GM10248 (cell line): ENCODE measurements around the gene AP5S1.
A peak's percentile ranks its signal among the peaks of the same experiment; 100 is the strongest.
"Not testable (repeated sequence)": the region's sequence is repeated elsewhere in the genome, so short reads cannot be mapped to it uniquely, and the experiment has no call there.

Experiments used
- CTCF ChIA-PET: fragments of 300-600 bp; sonication (Branson Sonifier 250); formaldehyde crosslinking; extraction: SDS; loops from one replicate; lab custom pipeline; 2021; ENCODE audit warnings: antibody characterized with exemption; lab: Yijun Ruan, JAX
- POLR2A ChIA-PET: fragments of 350-650 bp; sonication (Branson Sonifier 250); formaldehyde crosslinking; extraction: SDS; loops from one replicate; lab custom pipeline; 2020; ENCODE audit warnings: antibody characterized with exemption; lab: Yijun Ruan, JAX
- DNase-seq: peaks from one replicate; pipeline ENCODE4 v3.0.0; 2012; ENCODE audit errors: extremely low spot score
- TF ChIP-seq, protein P1 (sequence below): IDR thresholded peaks from 2 replicates; pipeline ENCODE4 v1.5.1; 2012; ENCODE audit warnings: mild to moderate bottlenecking, low read depth; ENCODE audit errors: extremely low read depth, missing control alignments, control extremely low read depth

Gene AP5S1

DNA sequence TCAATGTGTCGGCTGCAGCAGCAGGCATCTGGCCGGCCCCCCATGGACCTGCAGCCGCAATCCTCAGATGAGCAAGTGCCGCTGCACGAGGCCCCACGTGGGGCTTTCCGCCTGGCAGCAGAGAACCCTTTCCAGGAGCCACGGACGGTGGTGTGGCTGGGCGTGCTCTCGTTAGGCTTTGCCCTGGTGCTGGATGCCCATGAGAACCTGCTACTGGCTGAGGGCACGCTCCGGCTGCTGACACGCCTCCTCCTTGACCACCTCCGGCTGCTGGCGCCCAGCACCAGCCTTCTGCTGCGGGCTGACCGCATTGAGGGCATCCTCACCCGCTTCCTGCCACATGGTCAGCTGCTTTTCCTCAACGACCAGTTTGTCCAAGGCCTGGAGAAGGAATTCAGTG lies 3.5 kb downstream of the AP5S1 start:
- CTCF ChIA-PET = interaction anchor here (0.7 kb wide), 1 partner anchor 11 kb away, joined by 3 read pairs; no protein-coding TSS in a partner anchor
- POLR2A ChIA-PET = no interaction called here

DNA sequence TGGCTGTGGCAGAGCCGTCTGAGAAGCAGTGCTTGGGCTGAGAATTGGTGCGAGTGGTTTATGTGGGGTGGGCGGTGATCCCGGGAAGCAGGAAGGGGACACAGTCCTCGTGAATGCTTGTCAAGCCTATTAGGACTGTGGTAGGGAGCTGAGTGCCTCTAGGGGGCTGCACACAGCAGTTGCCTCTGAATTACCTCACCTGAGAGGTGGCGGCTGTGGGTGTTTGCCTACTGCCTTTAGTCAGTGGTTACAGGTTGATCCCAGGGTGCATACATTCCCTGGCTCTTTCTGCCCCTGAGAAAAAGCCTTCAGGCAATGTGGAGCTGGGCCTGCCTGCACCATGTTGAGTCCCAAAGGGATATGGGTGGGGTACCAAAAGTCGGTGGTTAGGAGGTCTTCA lies 5.2 kb downstream of the AP5S1 start:
- DNase-seq = no peak
- ChIA-PET POLR2A (no interaction called here), CTCF (interaction anchor here (1.1 to 1.7 kb wide), 5 partner anchors 9 to 30 kb away, joined by 3 to 5 read pairs (median 3); no protein-coding TSS in a partner anchor)
- TF ChIP-seq, protein P1, sequence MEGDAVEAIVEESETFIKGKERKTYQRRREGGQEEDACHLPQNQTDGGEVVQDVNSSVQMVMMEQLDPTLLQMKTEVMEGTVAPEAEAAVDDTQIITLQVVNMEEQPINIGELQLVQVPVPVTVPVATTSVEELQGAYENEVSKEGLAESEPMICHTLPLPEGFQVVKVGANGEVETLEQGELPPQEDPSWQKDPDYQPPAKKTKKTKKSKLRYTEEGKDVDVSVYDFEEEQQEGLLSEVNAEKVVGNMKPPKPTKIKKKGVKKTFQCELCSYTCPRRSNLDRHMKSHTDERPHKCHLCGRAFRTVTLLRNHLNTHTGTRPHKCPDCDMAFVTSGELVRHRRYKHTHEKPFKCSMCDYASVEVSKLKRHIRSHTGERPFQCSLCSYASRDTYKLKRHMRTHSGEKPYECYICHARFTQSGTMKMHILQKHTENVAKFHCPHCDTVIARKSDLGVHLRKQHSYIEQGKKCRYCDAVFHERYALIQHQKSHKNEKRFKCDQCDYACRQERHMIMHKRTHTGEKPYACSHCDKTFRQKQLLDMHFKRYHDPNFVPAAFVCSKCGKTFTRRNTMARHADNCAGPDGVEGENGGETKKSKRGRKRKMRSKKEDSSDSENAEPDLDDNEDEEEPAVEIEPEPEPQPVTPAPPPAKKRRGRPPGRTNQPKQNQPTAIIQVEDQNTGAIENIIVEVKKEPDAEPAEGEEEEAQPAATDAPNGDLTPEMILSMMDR = no peak

More for the DNA sequence above, 3.5 kb downstream of the AP5S1 start:
- TF ChIP-seq, protein P1 = no peak
- no peak for DNase-seq

DNA sequence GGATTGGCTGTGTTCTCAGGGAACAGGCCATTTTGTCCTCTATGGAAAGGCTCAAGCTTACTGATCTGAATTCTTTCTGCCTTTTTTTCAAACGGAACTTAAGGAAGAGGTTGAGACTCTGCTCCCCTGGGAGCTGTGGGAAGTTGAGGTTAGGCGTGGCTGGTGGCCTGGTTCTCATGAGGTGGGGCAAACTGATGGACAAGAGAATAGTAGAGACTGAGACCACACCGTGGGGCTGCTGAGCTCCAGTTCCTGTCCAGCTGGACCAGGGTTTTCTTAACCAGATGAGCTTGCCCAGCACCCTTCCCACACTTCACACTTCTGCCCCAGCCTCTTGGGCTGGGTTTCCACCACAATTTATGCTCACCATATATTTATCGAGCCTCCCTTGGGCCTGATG lies 6.1 kb downstream of the AP5S1 start:
- no peak for DNase-seq
- TF ChIP-seq, protein P1 = no peak
- CTCF ChIA-PET = interaction anchor here (1.2 to 2.1 kb wide), 4 partner anchors 8 to 29 kb away, joined by 3 to 7 read pairs (median 6); no protein-coding TSS in a partner anchor
- POLR2A ChIA-PET = no interaction called here

DNA sequence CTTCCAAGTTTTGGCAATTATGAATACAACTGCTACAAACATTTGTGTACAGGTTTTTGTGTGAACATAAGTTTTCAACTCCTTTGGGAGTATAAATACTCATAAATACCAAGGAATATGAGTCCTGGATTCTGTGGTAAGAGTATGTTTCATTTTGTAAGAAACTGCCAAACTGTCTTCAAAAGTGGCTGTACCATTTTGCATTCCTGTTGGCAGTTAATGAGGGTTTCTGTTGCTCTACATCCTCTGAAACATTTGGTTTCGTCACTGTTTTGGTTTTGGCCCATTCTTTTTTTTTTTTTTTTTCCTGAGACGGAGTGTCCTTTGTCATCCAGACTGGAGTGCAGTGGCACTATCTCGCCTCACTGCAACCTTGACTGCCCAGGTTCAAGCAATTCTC lies 8.5 kb downstream of the AP5S1 start:
- ChIA-PET POLR2A (no interaction called here), CTCF (no interaction called here)
- TF ChIP-seq, protein P1 = no peak
- DNase-seq = no peak

DNA sequence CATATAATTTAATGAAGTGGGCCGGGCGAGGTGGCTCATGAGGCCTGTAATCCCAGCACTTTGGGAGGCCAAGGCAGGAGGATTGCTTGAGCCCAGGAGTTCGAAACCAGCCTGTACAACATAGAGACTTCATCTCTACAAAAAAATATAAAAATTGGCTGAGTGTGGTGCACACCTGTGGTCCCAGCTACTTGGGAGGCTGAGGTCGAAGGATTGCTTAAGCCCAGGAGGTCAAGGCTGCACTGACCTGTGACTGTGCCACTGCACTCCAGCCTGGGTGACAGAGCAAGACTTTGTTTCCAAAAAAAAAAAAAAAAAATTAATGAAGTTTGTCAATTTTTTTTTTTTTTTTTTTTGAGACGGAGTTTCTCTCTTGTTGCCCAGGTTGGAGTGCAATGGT lies 9.5 kb downstream of the AP5S1 start:
- POLR2A ChIA-PET, DNase-seq: not testable (repeated sequence)
- CTCF ChIA-PET = interaction anchor here (1.0 to 1.6 kb wide), 2 partner anchors 9 to 10 kb away, joined by 4 to 5 read pairs; partner anchors contain the start of gene AP5S1

DNA sequence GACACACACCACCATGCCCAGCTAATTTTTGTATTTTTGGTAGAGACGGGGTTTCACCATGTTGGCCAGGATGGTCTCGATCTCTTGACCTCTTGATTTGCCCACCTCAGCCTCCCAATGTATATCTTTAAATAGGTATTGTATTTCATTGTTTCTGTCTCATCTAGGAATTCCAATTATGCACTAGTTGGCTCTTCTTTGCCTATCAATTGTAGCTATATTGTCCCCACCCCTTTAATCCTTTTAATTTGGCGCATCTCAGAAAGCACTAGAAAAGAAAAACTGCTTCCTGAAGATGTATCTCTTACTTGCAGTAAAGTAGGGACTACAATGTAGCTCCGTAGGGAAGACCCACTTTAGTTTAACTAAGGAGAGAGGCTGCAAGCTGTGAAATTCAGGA lies 15.8 kb downstream of the AP5S1 start:
- POLR2A ChIA-PET = no interaction called here
- CTCF ChIA-PET = interaction anchor here (1.5 to 2.1 kb wide), 5 partner anchors 9 to 31 kb away, joined by 4 to 10 read pairs (median 6); partner anchors contain the start of gene AP5S1
- TF ChIP-seq, protein P1 = no peak
- DNase-seq = no peak

DNA sequence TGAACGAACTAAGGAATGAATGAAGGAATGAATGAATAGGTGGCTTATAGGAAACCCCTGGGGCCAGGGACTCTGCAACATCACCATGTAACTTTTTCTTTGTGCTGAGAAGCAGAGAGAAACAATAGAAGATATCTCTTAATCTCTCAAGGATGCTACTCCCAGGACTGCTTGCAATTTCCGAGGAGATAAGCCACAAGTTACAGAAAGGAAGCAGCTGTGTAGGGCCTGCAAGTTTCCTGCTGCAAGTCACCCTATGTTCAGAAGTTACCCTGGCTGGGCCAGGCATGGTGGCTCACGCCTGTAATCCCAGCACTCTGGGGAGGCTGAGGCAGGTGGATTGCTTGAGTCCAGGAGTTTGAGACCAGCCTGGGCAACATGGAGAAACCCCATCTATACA lies 19.0 kb downstream of the AP5S1 start:
- TF ChIP-seq, protein P1 = no peak
- CTCF ChIA-PET = interaction anchor here (0.6 to 2.2 kb wide), 5 partner anchors 11 to 71 kb away, joined by 3 to 8 read pairs (median 3); partner anchors contain the start of genes ADISSP and AP5S1
- POLR2A ChIA-PET = no interaction called here
- DNase-seq = peak; percentile 15

DNA sequence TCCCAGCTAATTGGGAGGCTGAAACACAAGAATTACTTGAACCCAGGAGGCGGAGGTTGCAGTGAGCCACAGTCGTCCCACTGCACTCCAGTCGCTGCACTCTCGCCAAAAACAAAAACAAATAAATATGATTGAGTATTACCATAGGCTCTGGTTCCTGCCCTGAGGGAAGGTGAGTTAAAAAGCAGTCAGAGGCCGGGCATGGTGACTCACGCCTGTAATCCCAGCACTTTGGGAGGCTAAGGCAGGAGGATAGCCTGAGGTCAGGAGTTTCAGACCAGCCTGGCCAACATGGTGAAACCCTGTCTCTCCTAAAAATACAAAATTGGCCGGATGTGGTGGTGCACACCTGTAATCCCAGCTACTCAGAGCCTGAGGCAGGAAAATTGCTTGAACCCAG lies 19.9 kb downstream of the AP5S1 start:
- CTCF ChIA-PET = interaction anchor here (0.6 to 2.2 kb wide), 3 partner anchors 10 to 72 kb away, joined by 3 to 8 read pairs (median 4); partner anchors contain the start of gene ADISSP
- POLR2A ChIA-PET, DNase-seq: not testable (repeated sequence)
